Measurements from ENCODE around the gene NPAS2.

The NPAS2 gene

GRCh38 chr2:100822587-100823248 is 2.8 kb downstream of the NPAS2 start:
- peak; percentile 61 for DNase-seq

GRCh38 chr2:100823665-100824438 is 3.9 kb downstream of the NPAS2 start:
- DNase-seq = no peak

GRCh38 chr2:100824842-100825241 is 4.9 kb downstream of the NPAS2 start:
- DNase-seq = no peak

DNA sequence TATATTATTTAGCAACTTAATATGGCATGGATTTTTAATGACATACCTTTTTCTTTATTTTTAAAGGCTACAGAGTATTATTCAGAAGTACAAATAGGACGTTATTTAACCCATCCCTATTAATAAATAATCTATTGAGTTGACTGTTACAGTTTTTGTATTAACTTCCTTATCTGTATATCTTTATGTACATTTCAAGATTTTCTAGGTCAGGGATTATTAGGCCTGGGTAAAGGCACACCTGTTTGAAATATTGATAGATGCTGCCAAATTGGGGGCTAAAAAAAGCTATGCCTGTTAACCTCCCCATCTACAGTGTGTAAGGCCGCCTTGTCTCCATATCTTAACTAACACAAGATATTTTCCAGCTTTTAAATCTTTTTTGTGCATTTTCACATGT is 6.6 kb downstream of the NPAS2 start:
- DNase-seq = no peak

GRCh38 chr2:100831158-100831750 is 11.3 kb downstream of the NPAS2 start:
- no peak for DNase-seq

- DNase-seq = no peak
Measured at GRCh38 chr2:100831831-100832230, 11.9 kb downstream of the NPAS2 start.

GRCh38 chr2:100832885-100833284 is 12.9 kb downstream of the NPAS2 start:
- no peak for DNase-seq

DNA sequence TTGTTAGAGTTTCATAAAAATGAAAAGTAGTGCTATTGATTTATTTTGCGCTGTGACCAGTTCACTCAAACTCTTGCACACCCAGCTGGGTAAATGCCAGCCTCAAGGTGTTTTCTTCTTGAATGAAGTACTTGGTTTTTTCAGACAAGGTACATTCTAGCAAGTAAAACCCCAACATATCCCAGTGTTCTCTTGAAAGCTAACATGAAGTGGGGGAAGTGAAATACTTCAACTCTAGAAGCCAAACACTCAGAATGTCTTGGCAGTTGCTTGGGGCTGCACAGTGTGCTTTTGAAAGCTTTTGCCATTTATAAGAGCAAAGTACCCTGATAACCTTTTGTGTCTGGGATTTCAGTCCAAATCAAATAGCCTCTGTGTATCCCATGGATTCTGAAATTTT is 13.4 kb downstream of the NPAS2 start:
- no peak for DNase-seq

- DNase-seq = no peak
Measured at GRCh38 chr2:100834221-100834620, 14.3 kb downstream of the NPAS2 start.

DNA sequence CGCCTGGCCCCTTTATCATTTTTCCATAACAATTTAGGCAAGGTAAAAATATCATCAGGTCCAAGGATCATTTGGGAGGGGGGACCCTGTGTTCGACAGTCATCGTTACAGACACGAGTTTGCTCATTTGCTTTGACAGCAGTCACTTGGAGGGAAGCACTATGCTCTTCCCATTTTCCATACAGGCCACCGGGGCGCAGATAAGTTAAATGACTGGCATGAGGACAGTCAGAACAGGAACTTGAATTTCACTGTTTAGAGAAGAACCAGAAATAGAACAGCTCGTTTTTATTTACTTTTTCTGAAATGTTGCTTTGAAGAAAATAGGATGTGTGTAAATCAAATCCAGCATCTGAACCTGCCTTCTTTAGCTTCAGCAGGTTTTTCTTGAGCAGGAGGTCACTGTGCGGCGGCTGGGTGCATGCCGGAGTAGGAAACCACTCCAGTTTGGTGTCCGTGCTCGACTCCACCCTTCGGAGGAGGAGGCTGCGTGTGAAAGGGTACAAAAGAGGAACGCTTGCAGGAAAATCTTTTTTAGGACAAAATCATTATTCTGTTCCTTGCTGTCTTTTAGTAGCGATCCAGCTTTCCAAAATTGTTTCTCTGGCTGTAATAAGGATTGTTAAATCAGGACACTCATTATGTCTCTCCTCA is 15.2 kb downstream of the NPAS2 start:
- DNase-seq = no peak

DNA sequence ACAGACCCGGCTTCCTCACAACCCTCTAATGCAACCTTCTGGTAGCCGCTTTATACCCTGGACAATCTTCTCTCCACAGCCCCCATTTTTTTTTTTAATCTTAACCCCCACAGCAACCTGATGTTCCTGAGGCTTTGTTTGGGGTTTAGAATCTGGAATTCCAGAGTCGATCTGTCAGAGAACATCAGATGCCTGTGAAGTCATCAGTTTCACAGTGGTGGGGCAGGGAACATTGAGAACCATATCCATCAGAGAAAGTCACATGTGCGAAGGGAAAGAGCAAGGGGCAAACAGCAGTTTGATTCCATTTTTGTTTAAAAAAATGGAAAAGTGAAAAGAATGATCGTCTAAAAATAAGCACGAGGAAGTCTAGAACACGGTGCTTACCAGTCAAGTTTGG is 20.6 kb downstream of the NPAS2 start:
- DNase-seq = no peak

DNA sequence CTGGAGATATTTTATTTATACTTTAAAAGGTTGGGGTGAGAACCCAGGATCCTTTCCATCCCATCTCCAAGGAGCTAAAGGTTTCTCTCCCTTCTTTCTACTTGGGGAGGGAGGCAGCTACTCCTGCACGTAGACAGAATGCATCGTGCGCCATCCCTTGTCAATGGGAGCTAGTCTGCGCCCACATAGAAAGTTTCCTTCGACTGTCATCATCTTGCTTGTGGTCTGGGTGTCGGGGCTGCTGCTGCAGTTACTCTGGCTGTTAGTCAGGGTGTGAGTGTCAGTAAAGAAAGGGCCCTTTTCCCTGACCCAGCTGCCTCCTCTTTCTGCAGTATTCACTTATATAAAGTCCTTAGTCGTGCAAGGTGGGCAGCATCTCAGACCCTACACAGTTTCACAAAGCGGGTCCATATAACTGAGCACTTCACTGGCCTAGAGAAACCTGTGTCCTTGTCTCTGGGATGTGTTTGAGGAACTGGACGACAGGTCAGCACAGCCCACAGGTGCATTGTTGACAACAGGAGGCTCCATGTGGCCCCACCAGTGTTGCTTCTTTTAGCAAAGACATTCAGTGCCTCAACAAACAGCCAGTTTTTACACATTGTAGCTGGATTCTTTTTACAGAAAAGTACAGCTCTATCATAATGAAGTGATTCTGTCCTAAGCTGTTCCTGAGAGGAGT is 22.4 kb downstream of the NPAS2 start:
- no peak for DNase-seq

DNA sequence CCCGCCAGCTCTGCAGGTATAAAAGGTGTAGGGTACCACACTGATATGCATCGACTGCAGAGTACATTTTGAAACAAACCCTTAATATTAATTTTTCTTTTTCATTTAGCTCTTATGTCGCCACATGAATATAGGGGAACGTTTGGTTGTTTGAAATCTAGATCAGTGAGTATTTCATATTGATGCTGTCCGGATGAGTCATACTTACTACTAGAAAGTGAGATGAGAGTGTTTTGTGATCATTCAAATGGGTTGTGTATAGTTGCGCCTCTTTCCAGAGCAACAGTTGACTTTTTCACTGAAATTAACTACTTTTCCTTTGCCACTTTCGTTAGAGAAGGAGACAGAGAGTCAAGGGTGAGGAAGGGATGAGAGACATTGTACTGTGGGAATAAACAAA is 24.6 kb downstream of the NPAS2 start:
- no peak for DNase-seq

GRCh38 chr2:100845141-100845991 is 25.4 kb downstream of the NPAS2 start:
- DNase-seq = no peak

- DNase-seq = no peak
Measured at GRCh38 chr2:100846716-100847115, 26.8 kb downstream of the NPAS2 start.

- DNase-seq = no peak
Measured at GRCh38 chr2:100852447-100852846, 32.5 kb downstream of the NPAS2 start.

- DNase-seq = no peak
Measured at GRCh38 chr2:100852999-100853908, 33.3 kb downstream of the NPAS2 start.

DNA sequence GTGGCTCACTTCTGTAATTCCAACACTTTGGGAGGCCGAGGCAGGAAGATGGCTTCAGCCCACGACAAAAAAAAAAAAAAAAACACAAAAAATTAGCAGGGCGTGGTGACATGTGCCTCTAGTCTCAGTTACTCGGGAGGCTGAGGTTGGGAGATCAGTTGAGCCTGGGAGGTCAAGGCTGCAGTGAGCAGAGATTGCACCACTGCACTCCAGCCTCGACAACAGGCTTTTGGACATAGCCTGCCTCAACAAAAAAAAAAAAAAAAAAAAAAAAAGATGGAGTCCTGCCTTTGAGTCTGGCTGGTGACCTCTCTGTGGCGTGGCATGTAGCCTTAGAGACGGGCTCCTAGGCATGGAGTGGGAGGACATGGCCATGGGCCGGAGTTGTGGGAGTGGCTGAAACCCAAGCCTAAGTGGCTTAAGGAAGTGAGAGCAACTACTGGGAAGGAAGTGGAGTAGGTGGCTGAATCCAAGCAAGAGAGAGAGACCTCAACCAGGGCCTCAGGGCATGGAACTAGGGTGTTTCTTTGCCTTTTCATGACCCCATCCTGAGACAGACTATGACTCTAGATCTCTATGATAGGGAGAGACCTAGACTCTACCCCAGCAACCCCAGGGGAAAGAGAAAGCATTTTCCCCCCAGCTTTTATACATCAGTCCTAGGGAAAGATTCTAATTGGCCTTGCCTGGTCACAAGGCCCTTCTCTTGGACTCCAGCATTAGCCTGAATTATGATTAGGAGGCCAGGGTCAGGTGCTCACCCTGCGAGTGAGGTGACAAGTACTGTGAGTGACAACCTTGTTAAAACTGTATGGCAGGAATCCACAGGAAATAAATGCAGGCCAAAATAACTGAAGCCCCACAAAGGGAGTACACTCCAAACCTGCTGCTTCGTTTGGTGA is 34.2 kb downstream of the NPAS2 start:
- no peak for DNase-seq

- DNase-seq = no peak
Measured at GRCh38 chr2:100855084-100855483, 35.1 kb downstream of the NPAS2 start.

GRCh38 chr2:100855606-100856005 is 35.7 kb downstream of the NPAS2 start:
- DNase-seq = no peak
